GM18909 (cell line): Measurements from ENCODE around the gene DGKH.
"Not testable (repeated sequence)": the region's sequence is repeated elsewhere in the genome, so short reads cannot be mapped to it uniquely, and the experiment has no call there.

ENCODE experiments used
- ATAC-seq: cut with Tn5 transposase; IDR thresholded peaks from one replicate; pipeline ENCODE4 v1.9.1; 2021; ENCODE audit warnings: mild to moderate bottlenecking; ENCODE audit not compliant: unreplicated experiment, poor library complexity

DGKH gene

GRCh38 chr13:42041011-42041683 lies 7.3 kb upstream of the DGKH start:
- ATAC-seq, result peak; percentile 38

GRCh38 chr13:42041684-42042035 lies 6.8 kb upstream of the DGKH start:
- ATAC-seq, result no peak

- ATAC-seq, result no peak
Measured at GRCh38 chr13:42043676-42044075, 4.8 kb upstream of the DGKH start.

- ATAC-seq, result no peak
Measured at GRCh38 chr13:42046448-42046847, 2.0 kb upstream of the DGKH start.

GRCh38 chr13:42047561-42048341 lies 697 bp upstream of the DGKH start:
- ATAC-seq, result peak; percentile 32

- peak; percentile 54 for ATAC-seq
Measured at GRCh38 chr13:42048684-42049453, 421 bp downstream of the DGKH start.

GRCh38 chr13:42049454-42049813 lies 986 bp downstream of the DGKH start:
- ATAC-seq, result no peak

GRCh38 chr13:42054798-42055499 lies 6.5 kb downstream of the DGKH start:
- no peak for ATAC-seq

GRCh38 chr13:42055500-42056085 lies 7.1 kb downstream of the DGKH start:
- ATAC-seq, result no peak

GRCh38 chr13:42056146-42056545 lies 7.7 kb downstream of the DGKH start:
- ATAC-seq, result no peak

- no peak for ATAC-seq
Measured at GRCh38 chr13:42056583-42056982, 8.1 kb downstream of the DGKH start.

GRCh38 chr13:42057918-42058530 lies 9.6 kb downstream of the DGKH start:
- no peak for ATAC-seq

- no peak for ATAC-seq
Measured at GRCh38 chr13:42061943-42062342, 13.5 kb downstream of the DGKH start.

- ATAC-seq, result no peak
Measured at GRCh38 chr13:42063105-42063504, 14.7 kb downstream of the DGKH start.

GRCh38 chr13:42064259-42064658 lies 15.8 kb downstream of the DGKH start:
- ATAC-seq, result no peak

- no peak for ATAC-seq
Measured at GRCh38 chr13:42064966-42065365, 16.5 kb downstream of the DGKH start.

- ATAC-seq, result no peak
Measured at GRCh38 chr13:42065414-42065813, 17.0 kb downstream of the DGKH start.

- no peak for ATAC-seq
Measured at GRCh38 chr13:42066542-42066941, 18.1 kb downstream of the DGKH start.

GRCh38 chr13:42068886-42069285 lies 20.4 kb downstream of the DGKH start:
- ATAC-seq, result no peak

- ATAC-seq, result not testable (repeated sequence)
Measured at GRCh38 chr13:42070599-42070998, 22.2 kb downstream of the DGKH start.
